ENCODE measurements around the gene ARVCF.

DNA sequence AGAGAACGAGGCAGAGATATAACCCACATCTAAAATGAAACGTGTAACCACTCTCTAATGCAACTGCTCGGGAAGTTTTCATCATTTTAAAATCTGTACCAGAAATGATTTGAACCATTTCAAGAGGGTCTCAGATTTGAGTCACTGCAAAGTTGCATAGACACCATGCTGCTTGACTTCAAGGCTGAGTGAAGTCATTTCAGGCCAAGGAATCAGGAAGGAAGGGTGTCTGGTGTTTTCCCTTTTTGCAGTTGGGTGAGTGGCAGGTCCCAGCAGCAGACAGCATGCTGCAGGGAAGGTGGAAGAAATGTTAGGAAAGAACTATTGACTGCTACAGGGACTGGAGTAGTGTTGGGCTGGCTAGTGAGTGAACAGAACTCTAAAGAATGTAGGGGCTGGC is 20.8 kb upstream of the ARVCF start:
- TF ChIP-seq, protein P1, sequence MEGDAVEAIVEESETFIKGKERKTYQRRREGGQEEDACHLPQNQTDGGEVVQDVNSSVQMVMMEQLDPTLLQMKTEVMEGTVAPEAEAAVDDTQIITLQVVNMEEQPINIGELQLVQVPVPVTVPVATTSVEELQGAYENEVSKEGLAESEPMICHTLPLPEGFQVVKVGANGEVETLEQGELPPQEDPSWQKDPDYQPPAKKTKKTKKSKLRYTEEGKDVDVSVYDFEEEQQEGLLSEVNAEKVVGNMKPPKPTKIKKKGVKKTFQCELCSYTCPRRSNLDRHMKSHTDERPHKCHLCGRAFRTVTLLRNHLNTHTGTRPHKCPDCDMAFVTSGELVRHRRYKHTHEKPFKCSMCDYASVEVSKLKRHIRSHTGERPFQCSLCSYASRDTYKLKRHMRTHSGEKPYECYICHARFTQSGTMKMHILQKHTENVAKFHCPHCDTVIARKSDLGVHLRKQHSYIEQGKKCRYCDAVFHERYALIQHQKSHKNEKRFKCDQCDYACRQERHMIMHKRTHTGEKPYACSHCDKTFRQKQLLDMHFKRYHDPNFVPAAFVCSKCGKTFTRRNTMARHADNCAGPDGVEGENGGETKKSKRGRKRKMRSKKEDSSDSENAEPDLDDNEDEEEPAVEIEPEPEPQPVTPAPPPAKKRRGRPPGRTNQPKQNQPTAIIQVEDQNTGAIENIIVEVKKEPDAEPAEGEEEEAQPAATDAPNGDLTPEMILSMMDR (IDR thresholded peaks at IDR 0.05; ENCODE audit: low read depth, low read length, poor library complexity, severe bottlenecking) = no peak
- no peak for TF ChIP-seq EZH2phosphoT487 (IDR thresholded peaks at IDR 0.05; ENCODE audit: borderline replicate concordance, low read length)
